GM23338 (cell line): ENCODE data around the gene TLE6.

Experiments used
- CREB1 ChIP-seq: fragments of 250-450 bp; sonication (Bioruptor Pico); IDR thresholded peaks from 2 replicates; pipeline ENCODE4 v1.5.0; 2020; ENCODE audit warnings: low read depth, mild to moderate bottlenecking, moderate library complexity
- CTCF ChIP-seq, 2 experiments: fragments of 200-600 bp in 1 of 2; sonication (generic) in 1 of 2; conservative IDR thresholded peaks; 2 replicates each; pipeline versions ENCODE4 v1.5.1 to v1.6.1; 2016 to 2017; ENCODE audit warnings: antibody characterized with exemption in 2 of 2, low read depth in 2 of 2, mild to moderate bottlenecking in 2 of 2, moderate library complexity in 1 of 2
- ETS1 ChIP-seq: IDR thresholded peaks from 2 replicates; pipeline ENCODE4 v1.6.1; 2016; ENCODE audit warnings: antibody characterized with exemption
- EZH2 ChIP-seq: fragments of 200-600 bp; sonication (generic); IDR thresholded peaks from one replicate; pipeline ENCODE4 v1.8.0; 2017; ENCODE audit warnings: antibody characterized with exemption, mild to moderate bottlenecking, low read depth; ENCODE audit not compliant: unreplicated experiment
- EZH2phosphoT487 ChIP-seq: fragments of 200-600 bp; sonication (generic); IDR thresholded peaks from one replicate; pipeline ENCODE4 v1.8.1; 2018; ENCODE audit warnings: antibody characterized with exemption; ENCODE audit not compliant: unreplicated experiment
- JUNB ChIP-seq: IDR thresholded peaks from one replicate; pipeline ENCODE4 v1.6.1; 2016; ENCODE audit warnings: antibody characterized with exemption; ENCODE audit not compliant: unreplicated experiment
- NANOG ChIP-seq: IDR thresholded peaks from 2 replicates; pipeline ENCODE4 v1.6.1; 2016; ENCODE audit warnings: antibody characterized with exemption, borderline replicate concordance
- POLR2AphosphoS5 ChIP-seq: IDR thresholded peaks from 2 replicates; pipeline ENCODE4 v1.6.1; 2016; ENCODE audit warnings: antibody characterized with exemption, low read depth
- REST ChIP-seq: IDR thresholded peaks from one replicate; pipeline ENCODE4 v1.6.1; 2018; ENCODE audit warnings: antibody characterized with exemption; ENCODE audit not compliant: unreplicated experiment
- STAT1 ChIP-seq: IDR thresholded peaks from one replicate; pipeline ENCODE4 v1.6.1; 2016; ENCODE audit warnings: antibody characterized with exemption; ENCODE audit not compliant: unreplicated experiment
- ZNF114 ChIP-seq: fragments of 250-450 bp; sonication (Bioruptor Pico); IDR thresholded peaks from 2 replicates; pipeline ENCODE4 v1.5.0; 2020; ENCODE audit warnings: mild to moderate bottlenecking, moderate library complexity
- ZNF331 ChIP-seq: fragments of 250-450 bp; sonication (Bioruptor Pico); IDR thresholded peaks from 2 replicates; pipeline ENCODE4 v1.5.0; 2020; ENCODE audit warnings: low read depth, mild to moderate bottlenecking, moderate library complexity
- ZNF462 ChIP-seq: fragments of 250-450 bp; sonication (Bioruptor Pico); IDR thresholded peaks from 2 replicates; pipeline ENCODE4 v1.5.0; 2020; ENCODE audit warnings: mild to moderate bottlenecking, moderate library complexity

- TF ChIP-seq CTCF (conservative IDR thresholded peaks at IDR 0.05; ENCODE audit: low read depth in 2 of 2) (no peak), POLR2AphosphoS5 (no peak), JUNB (no peak), REST (no peak), EZH2 (no peak), NANOG (no peak), EZH2phosphoT487 (no peak), ZNF114 (CRISPR knock-in tag) (no peak), CREB1 (CRISPR knock-in tag) (no peak), ZNF331 (CRISPR knock-in tag) (no peak), ETS1 (no peak), ZNF462 (CRISPR knock-in tag) (no peak), STAT1 (no peak)
Observed at GRCh38 chr19:2994588-2995131, 17.3 kb downstream of the TLE6 start.
